K562 (cell line): Measurements from ENCODE around the gene DGCR2. TPM values are rescaled to one million over a fixed set of nuclear protein-coding genes. Genes with fewer than 3 reads are reported as not detected.
"Not testable (repeated sequence)": the region's sequence is repeated elsewhere in the genome, so short reads cannot be mapped to it uniquely, and the experiment has no call there.

Experiments used
- ATAC-seq: fragments of 200-7000 bp; cut with Tn5 transposase; 3 replicates; pipeline ENCODE4 v1.9.1; 2020; ENCODE audit warnings: moderate library complexity
- BruUV-seq: library from RNA; stranded (reverse); fragments of 400-500 nt; replicated peaks from 2 replicates; lab custom pipeline; 2021; lab: Mats Ljungman, UMichigan
- CTCF ChIA-PET: fragments of 300-600 bp; formaldehyde crosslinking; extraction: SDS; loops from one replicate; lab custom pipeline; 2021; ENCODE audit warnings: low intra/inter-chr PET ratio; lab: Yijun Ruan, JAX
- POLR2A ChIA-PET: fragments of 300-600, 350-650 bp; sonication (Branson Sonifier 250); formaldehyde crosslinking; extraction: SDS; loops from one replicate; lab custom pipeline; 2021; ENCODE audit warnings: antibody characterized with exemption, inconsistent platforms; lab: Yijun Ruan, JAX
- DNase-seq, 4 experiments: peaks; one replicate each; pipeline versions ENCODE4 v3.0.0 to v3.0.0-alpha.2; 2011 to 2018; ENCODE audit warnings: low spot score in 3 of 4, mixed read lengths in 3 of 4; ENCODE audit errors: extremely low read depth in 1 of 4
- FAIRE-seq: peaks from 2 replicates; lab custom pipeline; 2011; peaks lifted over from hg19 to GRCh38; lab: Jason Lieb, UNC
- H2AFZ ChIP-seq: 2 replicates; pipeline ENCODE4 v1.6.0; 2011; ENCODE audit warnings: low read depth, low read length, control low read depth, inconsistent platforms
- H3K27ac ChIP-seq: fragments of 200-600 bp; 3 replicates; pipeline ENCODE4 v1.8.0; 2011; ENCODE audit warnings: low read depth, mild to moderate bottlenecking, control low read depth, inconsistent platforms, low read length, moderate library complexity, mixed read lengths; ENCODE audit errors: extremely low read depth
- H3K27me3 ChIP-seq, 2 experiments: fragments of 300-600 bp in 1 of 2; 2 replicates in 1 of 2; 3 replicates in 1 of 2; pipeline versions ENCODE4 v1.6.0 to v1.8.0; 2011; ENCODE audit warnings: inconsistent platforms in 2 of 2, low read length in 2 of 2, mild to moderate bottlenecking in 1 of 2, mixed read lengths in 1 of 2, moderate library complexity in 1 of 2; ENCODE audit not compliant: control insufficient read depth in 2 of 2, insufficient read depth in 2 of 2
- H3K36me3 ChIP-seq: fragments of 300-600 bp; 3 replicates; pipeline ENCODE4 v1.8.0; 2011; ENCODE audit warnings: mild to moderate bottlenecking, low read length, inconsistent platforms; ENCODE audit not compliant: control insufficient read depth, insufficient read depth
- H3K4me1 ChIP-seq, 2 experiments: fragments of 200-600 bp in 1 of 2; replicated peaks in 1 of 2; 2 replicates in 1 of 2; 3 replicates in 1 of 2; pipeline versions ENCODE4 v1.5.1 to v1.8.0; 2011; ENCODE audit warnings: inconsistent platforms in 2 of 2, low read length in 2 of 2, mild to moderate bottlenecking in 1 of 2, mixed read lengths in 1 of 2, moderate library complexity in 1 of 2; ENCODE audit not compliant: control insufficient read depth in 2 of 2, insufficient read depth in 2 of 2
- H3K4me2 ChIP-seq: 2 replicates; pipeline ENCODE4 v1.6.1; 2011; ENCODE audit warnings: low read length, control low read depth, inconsistent platforms, mixed read lengths; ENCODE audit not compliant: insufficient read depth
- H3K4me3 ChIP-seq: fragments of 200-600 bp; sonication (generic), shearing (Covaris generic); 2 replicates; pipeline ENCODE4 v1.5.1; 2016; ENCODE audit warnings: control low read depth, inconsistent platforms
- H3K79me2 ChIP-seq: fragments of 200-600 bp; 3 replicates; pipeline ENCODE4 v1.8.0; 2011; ENCODE audit warnings: low read length, inconsistent platforms; ENCODE audit not compliant: control insufficient read depth, insufficient read depth
- H3K9ac ChIP-seq, 2 experiments: 2 replicates each; pipeline versions ENCODE4 v1.6.0 to v1.6.1; 2011; ENCODE audit warnings: low read depth in 2 of 2, low read length in 2 of 2, control low read depth in 1 of 2, inconsistent platforms in 1 of 2, mild to moderate bottlenecking in 1 of 2, mixed read lengths in 1 of 2; ENCODE audit not compliant: insufficient read depth in 1 of 2
- H3K9me1 ChIP-seq: one replicate; pipeline ENCODE4 v1.6.0; 2011; ENCODE audit warnings: inconsistent platforms, mild to moderate bottlenecking, low read length, moderate library complexity; ENCODE audit not compliant: control insufficient read depth, insufficient read depth
- H3K9me3 ChIP-seq: replicated peaks from 2 replicates; pipeline ENCODE4 v1.5.1; 2011; ENCODE audit warnings: low read depth, low read length, inconsistent platforms; ENCODE audit not compliant: control insufficient read depth, insufficient read depth
- H4K20me1 ChIP-seq: replicated peaks from 2 replicates; pipeline ENCODE4 v1.6.1; 2011; ENCODE audit warnings: low read length, inconsistent platforms, mixed read lengths; ENCODE audit not compliant: control insufficient read depth, insufficient read depth
- CEBPB ChIP-seq: fragments of 450-650 bp; IDR thresholded peaks from 2 replicates; pipeline ENCODE4 v1.6.1; 2016; ENCODE audit warnings: missing genetic modification characterization, missing compliant biosample characterization
- CEBPG ChIP-seq, 3 experiments: fragments of 200-800 bp in 1 of 3; sonication (Bioruptor generic) in 1 of 3; sonication (generic) in 1 of 3; formaldehyde crosslinking in 1 of 3; IDR thresholded peaks in 2 of 3; conservative IDR thresholded peaks in 1 of 3; 2 replicates each; pipeline versions ENCODE4 v1.6.1 to v1.8.0; 2016 to 2022; ENCODE audit warnings: missing compliant biosample characterization in 2 of 3, missing genetic modification characterization in 2 of 3, mild to moderate bottlenecking in 1 of 3, missing genetic modification reagents in 1 of 3
- FOXA3 ChIP-seq, 2 experiments: fragments of 450-650 bp in 1 of 2; sonication (generic) in 1 of 2; formaldehyde crosslinking; IDR thresholded peaks in 1 of 2; conservative IDR thresholded peaks in 1 of 2; 2 replicates each; pipeline versions ENCODE4 v1.4.0 to v1.8.0; 2020 to 2022; ENCODE audit warnings: mild to moderate bottlenecking in 2 of 2, missing genetic modification reagents in 1 of 2
- SREBF1 ChIP-seq: fragments of 150-350 bp; IDR thresholded peaks from 2 replicates; pipeline ENCODE4 v1.6.1; 2014; ENCODE audit warnings: antibody characterized with exemption, low read depth, low read length, borderline replicate concordance
- WGBS: fragments of 100-300 bp; shearing (Covaris generic); methylation state at CpG from one replicate; pipeline ENCODE4 v1.1.6; 2016; ENCODE audit warnings: low coverage, mixed read lengths; ENCODE audit not compliant: insufficient coverage; ENCODE audit errors: missing lambda C conversion rate; 5-methylcytosine and 5-hydroxymethylcytosine counted together
- in situ Hi-C: fragments of 300-500 bp; cut with MboI; formaldehyde crosslinking; loops from 4 replicates; pipeline ENCODE4 v1.15.0; 2018; ENCODE audit warnings: inconsistent platforms, mixed read lengths
- intact Hi-C: fragments of 100-400 bp; cut with micrococcal nuclease; formaldehyde crosslinking; loops from 2 replicates; pipeline ENCODE4 v1.14.2; 2022
- polyA plus RNA-seq, 8 experiments: library from polyadenylated mRNA; depleted of rRNA in 4 of 8; stranded (reverse) in 5 of 8; unstranded in 3 of 8; fragments of >200 nt; fragmentation: Nextera tagmentation in 2 of 8; fragmentation: Illumina TruSeq in 1 of 8; extraction: Ambion mirVana in 2 of 8; extraction: Trizol in 1 of 8; gene quantifications; 2 replicates each; pipeline versions ENCODE4 v1.2.1 to v1.2.3, GENCODE V29; 2011 to 2014; ENCODE audit warnings: inconsistent platforms in 1 of 8, missing spikeins in 1 of 8
- total RNA-seq, 7 experiments: library from RNA; depleted of rRNA in 6 of 7; stranded (reverse); fragments of >200 nt in 6 of 7; fragmentation: Illumina TruSeq in 2 of 7; extraction: Trizol in 2 of 7; gene quantifications; 2 replicates each; pipeline versions ENCODE4 v1.2.1 to v1.2.3, GENCODE V29; 2011 to 2021; ENCODE audit warnings: low replicate concordance in 1 of 7
- TF ChIP-seq, protein P1 (sequence below), 2 experiments: fragments of 450-650 bp in 1 of 2; sonication (generic) in 1 of 2; formaldehyde crosslinking in 1 of 2; IDR thresholded peaks in 1 of 2; conservative IDR thresholded peaks in 1 of 2; 2 replicates each; pipeline versions ENCODE4 v1.6.1 to v1.8.1; 2016 to 2023; ENCODE audit warnings: mild to moderate bottlenecking in 2 of 2, moderate library complexity in 2 of 2, inconsistent platforms in 1 of 2, missing genetic modification reagents in 1 of 2

DGCR2 gene
- total and polyA plus RNA-seq, 9 of the 15 experiments (the other 6 are each of a cell fraction or from before 2014, with no cell fraction given): 0.69 to 101 (median 56.4) TPM

DNA sequence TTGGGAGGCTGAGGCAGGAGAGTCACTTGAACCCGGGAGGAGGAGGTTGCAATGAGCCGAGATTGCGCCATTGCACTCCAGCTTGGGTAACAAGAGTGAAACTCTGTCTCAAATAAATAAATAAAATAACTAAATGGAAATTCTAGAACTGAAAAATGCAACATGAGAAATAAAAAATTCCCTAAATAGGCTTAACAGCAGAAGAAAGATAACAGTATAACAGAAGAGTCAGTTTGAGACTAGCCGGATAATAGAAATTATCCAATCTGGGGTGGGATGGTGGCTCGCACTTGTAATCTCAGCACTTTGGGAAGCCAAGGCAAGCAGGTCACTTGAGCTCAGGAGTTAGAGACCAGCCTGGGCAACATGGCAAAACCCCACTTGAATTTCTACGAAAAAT, 42.2 kb upstream of the DGCR2 start (continued):
- TF ChIP-seq SREBF1: no peak
- TF ChIP-seq, all 486 proteins: peak for 11

DNA sequence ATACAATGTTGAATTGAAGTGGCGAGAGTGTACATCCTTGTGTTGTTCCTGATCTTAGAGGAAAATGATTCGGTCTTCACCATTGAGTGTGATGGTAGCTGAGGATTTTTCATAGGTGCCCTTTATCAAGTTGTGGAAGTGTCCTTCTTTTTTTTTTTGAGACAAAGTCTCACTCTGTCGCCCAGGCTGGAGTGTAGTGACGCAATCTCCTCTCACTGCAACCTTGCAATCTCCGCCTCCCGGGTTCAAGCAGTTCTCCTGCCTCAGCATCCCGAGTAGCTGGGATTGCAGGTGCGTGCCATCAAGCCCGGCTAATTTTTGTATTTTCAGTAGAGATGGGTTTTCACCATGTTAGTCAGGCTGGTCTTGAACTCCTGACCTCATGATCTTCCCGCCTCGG, 36.4 kb upstream of the DGCR2 start:
- H3K4me1 ChIP-seq, DNase-seq, H3K36me3 ChIP-seq, H3K4me3 ChIP-seq, CTCF ChIA-PET, H3K27ac ChIP-seq, in situ Hi-C loops, ATAC-seq, BruUV-seq, H3K9me1 ChIP-seq, H4K20me1 ChIP-seq, H3K9ac ChIP-seq, H3K79me2 ChIP-seq, H2AFZ ChIP-seq, intact Hi-C loops, H3K9me3 ChIP-seq, FAIRE-seq, H3K4me2 ChIP-seq: not testable (repeated sequence)
- POLR2A ChIA-PET: interaction anchor here (0.7 to 6.8 kb wide), 5 partner anchors 9 to 321 kb away, joined by 3 to 64 read pairs (median 3); partner anchors contain the start of genes CDC45, ESS2 and UFD1
- peaks cover 29 to 56% of the 10 kb centered on the region in 2 experiments for H3K27me3 ChIP-seq
- TF ChIP-seq, protein P1, sequence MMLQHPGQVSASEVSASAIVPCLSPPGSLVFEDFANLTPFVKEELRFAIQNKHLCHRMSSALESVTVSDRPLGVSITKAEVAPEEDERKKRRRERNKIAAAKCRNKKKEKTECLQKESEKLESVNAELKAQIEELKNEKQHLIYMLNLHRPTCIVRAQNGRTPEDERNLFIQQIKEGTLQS (IDR thresholded peaks at IDR 0.05): peak; percentile 78
- TF ChIP-seq, protein P1 (CRISPR knock-in tag; conservative IDR thresholded peaks at IDR 0.05): not testable (repeated sequence)
- TF ChIP-seq FOXA3 (CRISPR knock-in tag; conservative IDR thresholded peaks at IDR 0.05 in 1 of 2, IDR thresholded peaks at IDR 0.05 in 1 of 2) (peak in 1 of 2 experiments; percentile 52; a peak in 1 of 4 replicates), CEBPG (CRISPR knock-in tag; IDR thresholded peaks at IDR 0.05) (peak; percentile 73), CEBPG (tag; conservative IDR thresholded peaks at IDR 0.05 in 1 of 2, IDR thresholded peaks at IDR 0.05 in 1 of 2) (peak; percentile 44 to 74; a peak in 2 of 4 replicates), CEBPB (peak; percentile 84)
- 20% methylated on average over 11 of the region's 11 CpGs for WGBS
